GM12878 (cell line): Measurements from ENCODE around the gene TPP2. TPM values are rescaled to one million over a fixed set of nuclear protein-coding genes. Genes with fewer than 3 reads are reported as not detected.

Experiments
- ATAC-seq: fragments of 200-7000 bp; cut with Tn5 transposase; 3 replicates; pipeline ENCODE4 v1.9.1; 2020; ENCODE audit warnings: mild to moderate bottlenecking, moderate library complexity
- BruUV-seq: library from RNA; stranded (reverse); fragments of 400-500 nt; replicated peaks from 2 replicates; lab custom pipeline; 2021; lab: Mats Ljungman, UMichigan
- CTCF ChIA-PET: fragments of 300-600 bp; sonication (Branson Sonifier 250); formaldehyde crosslinking; extraction: SDS; loops from one replicate; lab custom pipeline; 2021; ENCODE audit warnings: inconsistent platforms; lab: Yijun Ruan, JAX
- POLR2A ChIA-PET: fragments of 350-600 bp; formaldehyde crosslinking; extraction: SDS; loops from one replicate; lab custom pipeline; 2021; ENCODE audit warnings: inconsistent platforms; lab: Charles Lee
- RAD21 ChIA-PET: fragments of 300-600 bp; sonication (Branson Sonifier 250); formaldehyde crosslinking; loops from one replicate; lab custom pipeline; 2023; ENCODE audit warnings: antibody characterized with exemption; ENCODE audit not compliant: unreplicated experiment; lab: Charles Lee
- SMC1A ChIA-PET: fragments of 300-600 bp; sonication (Branson Sonifier 250); formaldehyde crosslinking; loops from one replicate; lab custom pipeline; 2023; ENCODE audit not compliant: unreplicated experiment, uncharacterized antibody; lab: Charles Lee
- DNase-seq: peaks from one replicate; pipeline ENCODE4 v3.0.0-alpha.2; 2011; ENCODE audit warnings: low read depth, low spot score
- FAIRE-seq: peaks from 3 replicates; lab custom pipeline; 2011; peaks lifted over from hg19 to GRCh38; lab: Jason Lieb, UNC
- H2AFZ ChIP-seq: 2 replicates; pipeline ENCODE4 v1.6.0; 2011; ENCODE audit warnings: low read depth, low read length, control low read depth; ENCODE audit not compliant: control insufficient read depth
- H3K27ac ChIP-seq: 2 replicates; pipeline ENCODE4 v1.5.1; 2011; ENCODE audit warnings: control low read depth; ENCODE audit not compliant: control insufficient read depth, insufficient read depth
- H3K27me3 ChIP-seq, 2 experiments: replicated peaks in 1 of 2; 2 replicates each; pipeline versions ENCODE4 v1.6.0 to v1.6.1; 2011; ENCODE audit warnings: low read length in 1 of 2; ENCODE audit not compliant: control insufficient read depth in 2 of 2, insufficient read depth in 2 of 2
- H3K36me3 ChIP-seq, 2 experiments: 2 replicates each; pipeline ENCODE4 v1.5.1; 2011; ENCODE audit warnings: low read length in 1 of 2; ENCODE audit not compliant: control insufficient read depth in 2 of 2, insufficient read depth in 2 of 2
- H3K4me1 ChIP-seq: 2 replicates; pipeline ENCODE4 v1.6.1; 2011; ENCODE audit warnings: mild to moderate bottlenecking, low read length, moderate library complexity, mixed read lengths; ENCODE audit not compliant: control insufficient read depth, insufficient read depth
- H3K4me2 ChIP-seq: 2 replicates; pipeline ENCODE4 v1.6.0; 2011; ENCODE audit warnings: control low read depth; ENCODE audit not compliant: control insufficient read depth, insufficient read depth
- H3K4me3 ChIP-seq: fragments of 200-600 bp; sonication (generic); 2 replicates; pipeline ENCODE4 v1.5.1; 2016
- H3K79me2 ChIP-seq: 2 replicates; pipeline ENCODE4 v1.6.0; 2011; ENCODE audit warnings: low read length; ENCODE audit not compliant: control insufficient read depth, insufficient read depth
- H3K9ac ChIP-seq: 2 replicates; pipeline ENCODE4 v1.8.0; 2011; ENCODE audit warnings: low read length, control low read depth, mixed read lengths; ENCODE audit not compliant: control insufficient read depth, insufficient read depth
- H3K9me3 ChIP-seq: replicated peaks from 3 replicates; pipeline ENCODE4 v1.5.1; 2011; ENCODE audit warnings: mild to moderate bottlenecking, low read length; ENCODE audit not compliant: control insufficient read depth, insufficient read depth
- H4K20me1 ChIP-seq: 2 replicates; pipeline ENCODE4 v1.6.0; 2011; ENCODE audit not compliant: control insufficient read depth, insufficient read depth
- ATF7 ChIP-seq: fragments of 450-650 bp; IDR thresholded peaks from 2 replicates; pipeline ENCODE4 v1.6.1; 2016; ENCODE audit warnings: low read depth, mild to moderate bottlenecking
- CEBPB ChIP-seq, 2 experiments: fragments of 150-350 bp in 1 of 2; IDR thresholded peaks; 2 replicates each; pipeline ENCODE4 v1.6.1; 2012 to 2014; ENCODE audit warnings: low read depth in 2 of 2, low read length in 2 of 2, borderline replicate concordance in 1 of 2, inconsistent platforms in 1 of 2
- CHD2 ChIP-seq: IDR thresholded peaks from 2 replicates; pipeline ENCODE4 v1.6.1; 2011; ENCODE audit warnings: low read depth, low read length, improper control_type of control experiment, borderline replicate concordance
- CTCF ChIP-seq, 3 experiments: IDR thresholded peaks in 2 of 3; conservative IDR thresholded peaks in 1 of 3; 2 replicates each; pipeline ENCODE4 v1.5.1; 2011; ENCODE audit warnings: low read depth in 3 of 3, low read length in 3 of 3, mild to moderate bottlenecking in 3 of 3, control low read depth in 2 of 3, moderate library complexity in 2 of 3, inconsistent platforms in 1 of 3, mixed read lengths in 1 of 3; ENCODE audit not compliant: control insufficient read depth in 2 of 3, insufficient read depth in 1 of 3; ENCODE audit errors: extremely low read depth in 1 of 3
- E2F8 ChIP-seq: fragments of 450-650 bp; IDR thresholded peaks from 2 replicates; pipeline ENCODE4 v1.6.1; 2018; ENCODE audit warnings: mild to moderate bottlenecking, low read depth, moderate library complexity; ENCODE audit not compliant: partially characterized antibody
- IKZF1 ChIP-seq: fragments of 450-650 bp; conservative IDR thresholded peaks from 2 replicates; pipeline ENCODE4 v1.6.1; 2017; ENCODE audit warnings: antibody characterized with exemption, mild to moderate bottlenecking
- KLF5 ChIP-seq: fragments of 450-650 bp; IDR thresholded peaks from 2 replicates; pipeline ENCODE4 v1.6.1; 2014; ENCODE audit warnings: mild to moderate bottlenecking; ENCODE audit not compliant: partially characterized antibody
- MTA3 ChIP-seq: IDR thresholded peaks from 2 replicates; pipeline ENCODE4 v1.6.1; 2012; ENCODE audit warnings: low read length, inconsistent platforms, borderline replicate concordance
- PML ChIP-seq: IDR thresholded peaks from 2 replicates; pipeline ENCODE4 v1.6.1; 2012; ENCODE audit warnings: low read length, inconsistent platforms
- REST ChIP-seq: IDR thresholded peaks from 2 replicates; pipeline ENCODE4 v1.6.1; 2012; ENCODE audit warnings: mild to moderate bottlenecking, low read depth, low read length
- TBL1XR1 ChIP-seq: IDR thresholded peaks from 2 replicates; pipeline ENCODE4 v1.6.1; 2012; ENCODE audit warnings: low read depth, low read length, improper control_type of control experiment
- WGBS: methylation state at CpG from one replicate; pipeline ENCODE4 v1.1.6; 2016; ENCODE audit warnings: low lambda C conversion rate; ENCODE audit not compliant: insufficient replicate concordance, insufficient coverage; ENCODE audit errors: missing lambda C conversion rate; 5-methylcytosine and 5-hydroxymethylcytosine counted together
- in situ Hi-C: fragments of 300-500 bp; cut with MboI; formaldehyde crosslinking; loops from 9 replicates; pipeline ENCODE4 v1.14.3; 2018; ENCODE audit warnings: mixed read lengths
- intact Hi-C: fragments of 100-400 bp; cut with micrococcal nuclease; formaldehyde crosslinking; loops from one replicate; pipeline ENCODE4 v1.14.2; 2022; ENCODE audit not compliant: unreplicated experiment
- polyA plus RNA-seq, 11 experiments: library from polyadenylated mRNA; depleted of rRNA in 4 of 11; unstranded in 6 of 11; stranded (reverse) in 5 of 11; fragments of >200 nt; fragmentation: Nextera tagmentation in 4 of 11; fragmentation: Illumina TruSeq in 1 of 11; extraction: Ambion mirVana in 4 of 11; extraction: Trizol in 1 of 11; gene quantifications; 1 replicate in 1 of 11; 2 replicates in 10 of 11; pipeline versions ENCODE4 v1.2.1 to v1.2.3, GENCODE V29; 2011 to 2016; ENCODE audit warnings: inconsistent platforms in 2 of 11, missing spikeins in 2 of 11, low read depth in 1 of 11
- total RNA-seq, 4 experiments: library from RNA; depleted of rRNA in 3 of 4; stranded (reverse); fragments of >200 nt in 3 of 4; fragmentation: Illumina TruSeq in 1 of 4; extraction: Trizol in 1 of 4; gene quantifications; 2 replicates each; pipeline versions ENCODE4 v1.2.1 to v1.2.3, GENCODE V29; 2013 to 2021

The TPP2 gene
- total and polyA plus RNA-seq, 10 of the 15 experiments (the other 5 are each of a cell fraction or from before 2014, with no cell fraction given), result 18.4 to 82.3 (median 55.4) TPM

DNA sequence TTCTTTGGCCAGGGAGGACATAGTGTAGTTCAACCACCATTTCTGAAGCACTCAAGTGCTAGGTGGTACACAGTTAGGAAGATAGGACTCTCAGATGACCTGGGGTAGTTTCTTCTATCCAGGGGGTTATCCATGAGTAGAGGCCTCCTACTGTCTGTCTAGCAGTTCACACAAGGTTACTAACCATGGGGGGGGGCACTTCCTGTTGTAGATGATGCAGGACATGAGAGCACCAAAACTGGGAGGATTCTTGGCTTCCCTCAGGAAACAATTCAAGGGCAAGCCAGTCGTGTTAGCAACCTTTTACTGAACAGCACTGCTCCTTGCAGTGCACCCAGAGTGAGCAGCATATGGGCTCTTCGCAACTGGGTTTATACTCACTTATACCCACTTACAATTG, 8.9 kb upstream of the TPP2 start (continued):
- TF ChIP-seq E2F8, result no peak
- TF ChIP-seq REST, result no peak
- no peak for TF ChIP-seq KLF5

DNA sequence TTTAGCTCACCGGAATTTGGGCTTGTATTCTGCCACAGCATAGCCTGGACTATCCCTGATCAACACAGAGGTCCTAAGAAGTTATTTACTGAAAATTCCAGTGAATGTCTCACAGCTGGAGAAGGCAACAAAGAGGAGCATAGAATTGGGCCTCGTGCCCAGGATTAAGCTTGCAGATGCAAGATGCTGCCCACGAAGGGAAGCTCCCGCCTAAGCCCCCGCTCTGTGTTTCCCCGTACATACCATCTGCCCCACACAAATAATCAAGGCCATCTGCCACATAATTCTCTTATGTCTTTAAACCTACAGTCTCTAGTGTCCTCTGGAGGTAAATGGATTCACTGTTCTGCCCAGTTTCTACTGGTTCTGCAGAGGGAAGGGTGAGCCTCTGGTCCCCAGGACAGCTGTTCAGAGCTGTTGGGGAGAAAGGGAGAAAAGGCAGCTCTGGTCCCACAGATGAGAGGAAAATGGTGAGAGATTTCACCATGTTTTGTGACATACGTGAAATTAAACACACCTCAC, 7.4 kb upstream of the TPP2 start:
- POLR2A ChIA-PET, result no interaction called here
- TF ChIP-seq CEBPB (IDR thresholded peaks at IDR 0.05; ENCODE audit: borderline replicate concordance in 1 of 2, low read depth in 2 of 2, low read length in 2 of 2) (no peak), TBL1XR1 (no peak), MTA3 (no peak), CHD2 (no peak), CTCF (IDR thresholded peaks at IDR 0.05 in 2 of 3, conservative IDR thresholded peaks at IDR 0.05 in 1 of 3; ENCODE audit: control insufficient read depth in 2 of 3, extremely low read depth in 1 of 3, insufficient read depth in 1 of 3, low read depth in 3 of 3, low read length in 3 of 3) (no peak), PML (no peak), IKZF1 (no peak), ATF7 (no peak)

More for the DNA sequence above, 7.4 kb upstream of the TPP2 start:
- Histone ChIP-seq H3K4me2 (no peak overlapping the region), H3K36me3 (no peaks in the 10 kb centered on the region), H4K20me1 (no peaks in the 10 kb centered on the region), H3K9ac (no peak overlapping the region), H3K4me3 (no peak overlapping the region), H3K27me3 (no peaks in the 10 kb centered on the region), H3K79me2 (no peaks in the 10 kb centered on the region), H3K9me3 (no peaks in the 10 kb centered on the region), H2AFZ (no peak overlapping the region), H3K27ac (no peak overlapping the region), H3K4me1 (peaks cover 6% of the 10 kb centered on the region)
- ChIA-PET CTCF (interaction anchor here (0.6 to 3.8 kb wide), 5 partner anchors 8 to 258 kb away, joined by 3 to 47 read pairs (median 3); no protein-coding TSS in a partner anchor), SMC1A (no interaction called here), RAD21 (interaction anchor here (0.8 kb wide), 1 partner anchor 267 kb away, joined by 3 read pairs; no protein-coding TSS in a partner anchor)
- FAIRE-seq (no peak), DNase-seq (no peak), ATAC-seq (no peak)
- intact Hi-C loops, result no loop called here
- no TSS peak for BruUV-seq
- WGBS, result 71% methylated on average over 7 of the region's 7 CpGs
- in situ Hi-C loops, result loop anchor here (25.0 kb wide), 1 partner anchor 548 kb away; no protein-coding TSS in a partner anchor
